Endothelial cell of umbilical vein (primary cell): ENCODE results near the gene SLC38A8. TPM values are rescaled to one million over a fixed set of nuclear protein-coding genes. Genes with fewer than 3 reads are reported as not detected.

Source experiments
- BruUV-seq: library from RNA; stranded (reverse); fragments of 400-500 nt; replicated peaks from 2 replicates; lab custom pipeline; 2021; lab: Mats Ljungman, UMichigan
- CTCF ChIA-PET: fragments of 300-600, 350-600 bp; sonication (Branson Sonifier 250); formaldehyde crosslinking; loops from one replicate; lab custom pipeline; 2021; ENCODE audit warnings: antibody characterized with exemption, inconsistent platforms; lab: Charles Lee
- POLR2A ChIA-PET: fragments of 300-600, 350-600 bp; sonication (Branson Sonifier 250); formaldehyde crosslinking; loops from one replicate; lab custom pipeline; 2021; ENCODE audit warnings: antibody characterized with exemption, inconsistent platforms; lab: Charles Lee
- DNase-seq: peaks from one replicate; pipeline ENCODE4 v3.0.0-alpha.2; 2011; ENCODE audit warnings: low read depth, low spot score
- FAIRE-seq: peaks from 2 replicates; lab custom pipeline; 2011; peaks lifted over from hg19 to GRCh38; lab: Jason Lieb, UNC
- H2AFZ ChIP-seq: 2 replicates; pipeline ENCODE4 v1.6.0; 2012; ENCODE audit warnings: low read depth, low read length, control low read depth, inconsistent platforms
- H3K27ac ChIP-seq: 2 replicates; pipeline ENCODE4 v1.5.1; 2011; ENCODE audit warnings: low read depth, mild to moderate bottlenecking, control low read depth, low read length, moderate library complexity; ENCODE audit not compliant: insufficient read depth
- H3K27me3 ChIP-seq, 2 experiments: 2 replicates each; pipeline versions ENCODE4 v1.6.0 to v1.6.1; 2011; ENCODE audit warnings: low read length in 2 of 2, mixed read lengths in 1 of 2; ENCODE audit not compliant: control insufficient read depth in 2 of 2, insufficient read depth in 2 of 2
- H3K36me3 ChIP-seq, 2 experiments: 2 replicates in 1 of 2; 3 replicates in 1 of 2; pipeline ENCODE4 v1.5.1; 2011; ENCODE audit warnings: low read length in 2 of 2, mild to moderate bottlenecking in 1 of 2, moderate library complexity in 1 of 2; ENCODE audit not compliant: control insufficient read depth in 2 of 2, insufficient read depth in 2 of 2; ENCODE audit errors: extremely low read depth in 1 of 2
- H3K4me1 ChIP-seq: 3 replicates; pipeline ENCODE4 v1.5.1; 2011; ENCODE audit warnings: mild to moderate bottlenecking, low read length; ENCODE audit not compliant: control insufficient read depth, insufficient read depth; ENCODE audit errors: extremely low read depth
- H3K4me2 ChIP-seq: 2 replicates; pipeline ENCODE4 v1.6.1; 2011; ENCODE audit warnings: low read length, control low read depth, mixed read lengths; ENCODE audit not compliant: insufficient read depth
- H3K4me3 ChIP-seq, 3 experiments: fragments of 200-600 bp in 1 of 3; sonication (generic), shearing (Covaris generic) in 1 of 3; replicated peaks in 1 of 3; 2 replicates each; pipeline ENCODE4 v1.5.1; 2011 to 2016; ENCODE audit warnings: control low read depth in 3 of 3, low read length in 3 of 3, mild to moderate bottlenecking in 2 of 3, inconsistent platforms in 1 of 3, low read depth in 1 of 3, moderate library complexity in 1 of 3; ENCODE audit not compliant: insufficient read depth in 1 of 3
- H3K79me2 ChIP-seq: 2 replicates; pipeline ENCODE4 v1.6.0; 2012; ENCODE audit warnings: low read length, inconsistent platforms; ENCODE audit not compliant: control insufficient read depth, insufficient read depth
- H3K9ac ChIP-seq: replicated peaks from 2 replicates; pipeline ENCODE3; 2011; ENCODE audit warnings: low read length, control low read depth; ENCODE audit not compliant: insufficient read depth; ENCODE audit errors: extremely low read depth
- H3K9me1 ChIP-seq: replicated peaks from 3 replicates; pipeline ENCODE4 v1.6.0; 2011; ENCODE audit warnings: mild to moderate bottlenecking, low read length; ENCODE audit not compliant: control insufficient read depth, insufficient read depth; ENCODE audit errors: extremely low read depth
- H3K9me3 ChIP-seq: replicated peaks from 2 replicates; pipeline ENCODE4 v1.5.1; 2012; ENCODE audit warnings: low read length, inconsistent platforms; ENCODE audit not compliant: control insufficient read depth, insufficient read depth
- H4K20me1 ChIP-seq: replicated peaks from 2 replicates; pipeline ENCODE3; 2011; ENCODE audit warnings: mild to moderate bottlenecking, low read length; ENCODE audit not compliant: control insufficient read depth, insufficient read depth; ENCODE audit errors: extremely low read depth
- EZH2 ChIP-seq: IDR thresholded peaks from 2 replicates; pipeline ENCODE4 v1.6.1; 2012; ENCODE audit warnings: borderline replicate concordance, low read depth, mild to moderate bottlenecking, moderate library complexity, low read length, inconsistent platforms; ENCODE audit not compliant: severe bottlenecking
- FOS ChIP-seq: IDR thresholded peaks from 2 replicates; pipeline ENCODE4 v1.6.1; 2011; ENCODE audit warnings: mild to moderate bottlenecking, low read length, moderate library complexity, borderline replicate concordance; ENCODE audit not compliant: insufficient read depth
- GATA2 ChIP-seq: IDR thresholded peaks from 2 replicates; pipeline ENCODE4 v1.7.0; 2011; ENCODE audit warnings: low read depth, mild to moderate bottlenecking, moderate library complexity, mixed read lengths, low read length; ENCODE audit not compliant: insufficient read length, insufficient read depth
- JUN ChIP-seq: IDR thresholded peaks from 2 replicates; pipeline ENCODE4 v1.6.1; 2011; ENCODE audit warnings: borderline replicate concordance, low read depth; ENCODE audit not compliant: insufficient read length, insufficient read depth
- MYC ChIP-seq: IDR thresholded peaks from one replicate; pipeline ENCODE4 v1.6.1; 2011; ENCODE audit warnings: mild to moderate bottlenecking, low read depth, low read length
- POLR2A ChIP-seq: IDR thresholded peaks from 2 replicates; pipeline ENCODE4 v1.6.1; 2012; ENCODE audit warnings: low read depth, mild to moderate bottlenecking, control low read depth, low read length
- POLR2AphosphoS5 ChIP-seq: IDR thresholded peaks from 2 replicates; pipeline ENCODE4 v1.6.1; 2012; ENCODE audit warnings: low read depth, mild to moderate bottlenecking, control low read depth, low read length, moderate library complexity; ENCODE audit not compliant: insufficient read depth
- dilution Hi-C: fragments of 300-500 bp; cut with MboI; formaldehyde crosslinking; loops from one replicate; pipeline ENCODE4 v1.15.0; 2019; ENCODE audit warnings: low sequenced_read_pairs; ENCODE audit not compliant: extremely low pct_ligation_motif_present
- intact Hi-C: fragments of 100-400 bp; cut with micrococcal nuclease; formaldehyde crosslinking; loops from one replicate; pipeline ENCODE4 v1.10.0; 2022
- polyA plus RNA-seq, 4 experiments: library from polyadenylated mRNA; depleted of rRNA in 3 of 4; stranded (reverse) in 3 of 4; unstranded in 1 of 4; fragments of >200 nt; gene quantifications; 2 replicates each; pipeline versions ENCODE4 v1.2.1 to v1.2.3, GENCODE V29; 2011 to 2012; ENCODE audit warnings: missing spikeins in 1 of 4
- total RNA-seq: library from RNA; stranded (reverse); gene quantifications from 2 replicates; pipeline ENCODE4 v1.2.3, GENCODE V29; 2021
- TF ChIP-seq, protein P1 (sequence below), 2 donors: IDR thresholded peaks; 1 replicate in 1 of 2; 2 replicates in 1 of 2; pipeline ENCODE4 v1.5.1; 2011; ENCODE audit warnings: low read length in 2 of 2, mild to moderate bottlenecking in 2 of 2, moderate library complexity in 2 of 2, control low read depth in 1 of 2, inconsistent platforms in 1 of 2, low read depth in 1 of 2; ENCODE audit not compliant: insufficient read depth in 1 of 2; ENCODE audit errors: extremely low read depth in 1 of 2
- TF ChIP-seq, protein P2 (sequence below): IDR thresholded peaks from 2 replicates; pipeline ENCODE4 v1.6.1; 2011; ENCODE audit not compliant: insufficient read depth, insufficient read length

SLC38A8 gene
- total and polyA plus RNA-seq, 2 donors (not counting 3 experiments of a cell fraction or from before 2014, with no cell fraction given), result not detected

DNA sequence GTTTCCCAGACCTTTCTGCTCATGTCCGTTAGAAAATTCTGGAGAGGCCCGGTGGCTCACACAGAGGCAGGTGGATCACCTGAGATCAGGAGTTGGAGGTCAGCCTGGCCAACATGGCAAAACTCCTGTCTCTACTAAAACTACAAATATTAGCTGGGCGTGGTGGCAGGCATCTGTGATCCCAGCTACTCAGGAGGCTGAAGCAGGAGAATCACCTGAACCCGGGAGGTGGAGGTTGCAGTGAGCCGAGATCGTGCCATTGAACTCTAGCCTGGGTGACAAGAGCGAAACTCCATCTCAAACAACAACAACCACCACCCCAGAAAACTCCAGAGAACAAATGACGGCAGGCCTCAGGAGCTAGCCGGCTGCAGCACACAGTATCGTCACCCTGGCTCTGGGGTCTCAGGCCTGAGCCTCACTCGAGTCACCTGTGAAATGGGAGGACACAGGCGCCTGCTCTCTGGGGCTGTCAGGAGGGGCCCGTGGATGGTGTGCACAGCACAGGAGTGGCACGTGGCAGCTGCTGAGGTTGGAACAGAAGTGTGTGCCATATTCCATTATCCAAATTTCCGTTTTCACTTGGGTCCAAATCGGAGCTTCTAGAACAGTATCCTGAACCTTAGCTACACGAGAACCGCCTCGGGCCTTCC, 3.3 kb upstream of the SLC38A8 start:
- intact Hi-C loops, result no loop called here
- CTCF ChIA-PET, result interaction anchor here (1.1 kb wide), 1 partner anchor 20 kb away, joined by 4 read pairs; no protein-coding TSS in a partner anchor
- no peak for FAIRE-seq

More for the DNA sequence above, 3.3 kb upstream of the SLC38A8 start:
- H3K27me3 ChIP-seq, result peaks cover 0 to 4% of the 10 kb centered on the region in 2 experiments
- H3K9me3 ChIP-seq, result no peaks in the 10 kb centered on the region
- no peaks in the 10 kb centered on the region for H3K79me2 ChIP-seq
- no peak overlapping the region for H2AFZ ChIP-seq
- no peaks in the 10 kb centered on the region for H4K20me1 ChIP-seq
- peaks cover 0 to 7% of the 10 kb centered on the region in 2 experiments for H3K36me3 ChIP-seq
- no peak for DNase-seq
- no peak for TF ChIP-seq MYC
- no peak for TF ChIP-seq FOS
- no peak for TF ChIP-seq POLR2AphosphoS5
- TF ChIP-seq POLR2A, result no peak
- no peak for TF ChIP-seq GATA2
- TF ChIP-seq, protein P1, sequence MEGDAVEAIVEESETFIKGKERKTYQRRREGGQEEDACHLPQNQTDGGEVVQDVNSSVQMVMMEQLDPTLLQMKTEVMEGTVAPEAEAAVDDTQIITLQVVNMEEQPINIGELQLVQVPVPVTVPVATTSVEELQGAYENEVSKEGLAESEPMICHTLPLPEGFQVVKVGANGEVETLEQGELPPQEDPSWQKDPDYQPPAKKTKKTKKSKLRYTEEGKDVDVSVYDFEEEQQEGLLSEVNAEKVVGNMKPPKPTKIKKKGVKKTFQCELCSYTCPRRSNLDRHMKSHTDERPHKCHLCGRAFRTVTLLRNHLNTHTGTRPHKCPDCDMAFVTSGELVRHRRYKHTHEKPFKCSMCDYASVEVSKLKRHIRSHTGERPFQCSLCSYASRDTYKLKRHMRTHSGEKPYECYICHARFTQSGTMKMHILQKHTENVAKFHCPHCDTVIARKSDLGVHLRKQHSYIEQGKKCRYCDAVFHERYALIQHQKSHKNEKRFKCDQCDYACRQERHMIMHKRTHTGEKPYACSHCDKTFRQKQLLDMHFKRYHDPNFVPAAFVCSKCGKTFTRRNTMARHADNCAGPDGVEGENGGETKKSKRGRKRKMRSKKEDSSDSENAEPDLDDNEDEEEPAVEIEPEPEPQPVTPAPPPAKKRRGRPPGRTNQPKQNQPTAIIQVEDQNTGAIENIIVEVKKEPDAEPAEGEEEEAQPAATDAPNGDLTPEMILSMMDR (IDR thresholded peaks at IDR 0.05; ENCODE audit: extremely low read depth in 1 of 2, insufficient read depth in 1 of 2, low read depth in 1 of 2, low read length in 2 of 2), result no peak
- TF ChIP-seq JUN, result no peak
- no peak for TF ChIP-seq EZH2
- TF ChIP-seq, protein P2, sequence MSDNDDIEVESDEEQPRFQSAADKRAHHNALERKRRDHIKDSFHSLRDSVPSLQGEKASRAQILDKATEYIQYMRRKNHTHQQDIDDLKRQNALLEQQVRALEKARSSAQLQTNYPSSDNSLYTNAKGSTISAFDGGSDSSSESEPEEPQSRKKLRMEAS, result no peak
- H3K27ac ChIP-seq, result no peak overlapping the region
- no peak overlapping the region for H3K4me3 ChIP-seq
- H3K9ac ChIP-seq, result no peak overlapping the region
- dilution Hi-C loops, result no loop called here
- no TSS peak for BruUV-seq
- H3K4me2 ChIP-seq, result no peak overlapping the region
- H3K9me1 ChIP-seq, result no peaks in the 10 kb centered on the region
- H3K4me1 ChIP-seq, result no peaks in the 10 kb centered on the region
- POLR2A ChIA-PET, result interaction anchor here (0.7 kb wide), 1 partner anchor 86 kb away, joined by 3 read pairs; no protein-coding TSS in a partner anchor
